Measurements from ENCODE around the gene MED13L.

The MED13L gene

GRCh38 chr12:116076399-116076798 is 201.1 kb downstream of the MED13L start:
- no peak for FAIRE-seq

- FAIRE-seq = no peak
Observed at GRCh38 chr12:116074686-116075085, 202.8 kb downstream of the MED13L start.

- no peak for FAIRE-seq
Observed at GRCh38 chr12:116071555-116072230, 205.8 kb downstream of the MED13L start.

- no peak for FAIRE-seq
Observed at GRCh38 chr12:116070444-116070843, 207.0 kb downstream of the MED13L start.

- FAIRE-seq = no peak
Observed at GRCh38 chr12:116069943-116070342, 207.6 kb downstream of the MED13L start.

GRCh38 chr12:116068853-116069252 is 208.6 kb downstream of the MED13L start:
- FAIRE-seq = no peak

- no peak for FAIRE-seq
Observed at GRCh38 chr12:116068371-116068770, 209.1 kb downstream of the MED13L start.

- no peak for FAIRE-seq
Observed at GRCh38 chr12:116067892-116068291, 209.6 kb downstream of the MED13L start.

- FAIRE-seq = peak; percentile 53
Observed at GRCh38 chr12:116066381-116067230, 210.9 kb downstream of the MED13L start.

- FAIRE-seq = peak; percentile 86
Observed at GRCh38 chr12:116065606-116066005, 211.9 kb downstream of the MED13L start.

GRCh38 chr12:116064493-116064892 is 213.0 kb downstream of the MED13L start:
- no peak for FAIRE-seq

GRCh38 chr12:116062698-116063097 is 214.8 kb downstream of the MED13L start:
- FAIRE-seq = no peak

GRCh38 chr12:116060764-116061163 is 216.7 kb downstream of the MED13L start:
- no peak for FAIRE-seq

GRCh38 chr12:116059904-116060303 is 217.6 kb downstream of the MED13L start:
- no peak for FAIRE-seq

GRCh38 chr12:116058574-116058973 is 218.9 kb downstream of the MED13L start:
- no peak for FAIRE-seq

GRCh38 chr12:116057356-116057755 is 220.1 kb downstream of the MED13L start:
- FAIRE-seq = no peak

GRCh38 chr12:116055895-116056607 is 221.4 kb downstream of the MED13L start:
- FAIRE-seq = no peak

GRCh38 chr12:116054280-116054679 is 223.2 kb downstream of the MED13L start:
- FAIRE-seq = no peak

GRCh38 chr12:116053479-116054200 is 223.9 kb downstream of the MED13L start:
- no peak for FAIRE-seq

GRCh38 chr12:116050275-116050674 is 227.2 kb downstream of the MED13L start:
- no peak for FAIRE-seq

GRCh38 chr12:116048879-116049278 is 228.6 kb downstream of the MED13L start:
- no peak for FAIRE-seq

- FAIRE-seq = no peak
Observed at GRCh38 chr12:116046039-116046438, 231.5 kb downstream of the MED13L start.

- no peak for FAIRE-seq
Observed at GRCh38 chr12:116045150-116045549, 232.3 kb downstream of the MED13L start.

Measured in endometrium (tissue), 2 donors.